ENCODE measurements around the gene SNUPN.

Gene SNUPN

DNA sequence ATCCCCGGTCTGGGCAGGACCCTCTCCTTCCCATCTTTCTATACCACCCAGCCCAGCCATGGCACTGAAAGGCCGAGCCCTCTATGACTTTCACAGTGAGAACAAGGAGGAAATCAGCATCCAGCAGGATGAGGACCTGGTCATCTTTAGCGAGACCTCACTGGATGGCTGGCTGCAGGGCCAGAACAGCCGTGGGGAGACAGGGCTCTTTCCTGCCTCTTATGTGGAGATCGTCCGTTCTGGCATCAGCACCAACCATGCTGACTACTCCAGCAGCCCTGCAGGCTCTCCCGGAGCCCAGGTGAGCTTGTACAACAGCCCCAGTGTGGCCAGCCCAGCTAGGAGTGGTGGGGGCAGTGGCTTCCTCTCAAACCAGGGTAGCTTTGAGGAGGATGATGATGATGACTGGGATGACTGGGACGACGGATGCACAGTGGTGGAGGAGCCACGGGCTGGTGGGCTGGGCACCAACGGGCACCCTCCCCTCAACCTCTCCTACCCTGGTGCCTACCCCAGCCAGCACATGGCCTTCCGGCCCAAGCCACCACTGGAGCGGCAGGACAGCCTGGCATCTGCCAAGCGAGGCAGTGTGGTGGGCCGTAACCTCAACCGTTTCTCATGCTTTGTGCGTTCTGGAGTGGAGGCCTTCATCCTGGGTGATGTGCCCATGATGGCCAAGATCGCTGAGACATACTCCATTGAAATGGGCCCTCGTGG lies 23.7 kb upstream of the SNUPN start:
- H3K36me3 ChIP-seq (ENCODE audit: insufficient read depth, low read length): no peaks in the 10 kb centered on the region
- no peak overlapping the region for H3K4me3 ChIP-seq
- TF ChIP-seq EZH2 (IDR thresholded peaks at IDR 0.05) (no peak), FOXP2 (optimal IDR thresholded peaks at IDR 0.05; ENCODE audit: control extremely low read depth, extremely low read length, insufficient read depth) (no peak), POLR2AphosphoS5 (IDR thresholded peaks at IDR 0.05; ENCODE audit: borderline replicate concordance, low read depth, low read length) (no peak)
- no peak overlapping the region for H3K27ac ChIP-seq
- DNase-seq (ENCODE audit: low read depth, low spot score): no peak
- no peaks in the 10 kb centered on the region for H3K9me3 ChIP-seq (ENCODE audit: low read depth, low read length)
- H3K9ac ChIP-seq (ENCODE audit: insufficient read length): no peak overlapping the region

DNA sequence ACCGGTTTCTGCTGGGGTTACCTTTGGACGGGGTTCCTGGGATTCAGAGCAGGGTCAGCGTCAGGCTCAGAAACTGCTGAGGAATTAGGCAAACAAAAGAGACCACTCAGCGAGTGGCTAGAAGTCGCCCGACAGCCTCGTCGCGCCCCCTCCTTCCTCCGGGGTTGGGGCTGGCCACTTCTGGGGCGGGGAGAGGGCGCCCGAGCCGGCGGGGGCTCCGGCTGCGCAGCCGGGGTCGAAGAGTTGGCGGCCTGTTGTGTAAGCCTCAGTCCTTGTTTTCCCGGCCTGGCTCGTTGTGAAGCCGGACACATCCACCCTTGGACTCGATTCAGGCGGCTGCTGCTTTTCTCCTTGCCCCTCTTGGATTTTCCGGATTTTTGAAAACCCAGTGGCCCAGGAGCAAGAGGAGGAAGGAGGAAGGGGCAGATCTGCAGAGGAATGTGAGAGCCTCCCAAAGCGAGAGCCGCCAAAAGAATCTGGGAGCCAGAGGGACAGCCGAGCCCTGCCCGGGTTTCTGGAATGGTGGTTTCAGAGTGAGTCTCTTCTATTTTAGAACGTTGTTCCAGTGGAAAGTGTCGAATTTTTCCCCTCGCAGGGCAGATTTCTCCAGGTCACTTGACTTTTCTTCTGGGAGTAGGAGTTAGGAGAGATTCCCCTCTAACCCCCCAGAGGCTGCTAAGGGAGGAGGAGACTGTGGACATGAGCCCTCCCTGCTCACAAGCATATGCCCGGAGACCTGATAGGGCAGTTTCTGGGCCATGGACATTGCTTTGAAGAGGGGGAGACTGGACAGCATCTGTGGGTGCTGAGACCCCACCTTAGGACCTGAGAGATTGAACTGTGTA lies 22.9 kb upstream of the SNUPN start:
- DNase-seq (ENCODE audit: low read depth, low spot score): no peak
- no peak overlapping the region for H3K27ac ChIP-seq
- TF ChIP-seq FOXP2 (optimal IDR thresholded peaks at IDR 0.05; ENCODE audit: control extremely low read depth, extremely low read length, insufficient read depth) (no peak), POLR2AphosphoS5 (IDR thresholded peaks at IDR 0.05; ENCODE audit: borderline replicate concordance, low read depth, low read length) (no peak), EZH2 (IDR thresholded peaks at IDR 0.05) (no peak)
- H3K36me3 ChIP-seq (ENCODE audit: insufficient read depth, low read length): no peaks in the 10 kb centered on the region
- H3K9me3 ChIP-seq (ENCODE audit: low read depth, low read length): no peaks in the 10 kb centered on the region
- H3K9ac ChIP-seq (ENCODE audit: insufficient read length): peak overlapping the region; percentile 75
- H3K4me3 ChIP-seq: peak overlapping the region; percentile 91

DNA sequence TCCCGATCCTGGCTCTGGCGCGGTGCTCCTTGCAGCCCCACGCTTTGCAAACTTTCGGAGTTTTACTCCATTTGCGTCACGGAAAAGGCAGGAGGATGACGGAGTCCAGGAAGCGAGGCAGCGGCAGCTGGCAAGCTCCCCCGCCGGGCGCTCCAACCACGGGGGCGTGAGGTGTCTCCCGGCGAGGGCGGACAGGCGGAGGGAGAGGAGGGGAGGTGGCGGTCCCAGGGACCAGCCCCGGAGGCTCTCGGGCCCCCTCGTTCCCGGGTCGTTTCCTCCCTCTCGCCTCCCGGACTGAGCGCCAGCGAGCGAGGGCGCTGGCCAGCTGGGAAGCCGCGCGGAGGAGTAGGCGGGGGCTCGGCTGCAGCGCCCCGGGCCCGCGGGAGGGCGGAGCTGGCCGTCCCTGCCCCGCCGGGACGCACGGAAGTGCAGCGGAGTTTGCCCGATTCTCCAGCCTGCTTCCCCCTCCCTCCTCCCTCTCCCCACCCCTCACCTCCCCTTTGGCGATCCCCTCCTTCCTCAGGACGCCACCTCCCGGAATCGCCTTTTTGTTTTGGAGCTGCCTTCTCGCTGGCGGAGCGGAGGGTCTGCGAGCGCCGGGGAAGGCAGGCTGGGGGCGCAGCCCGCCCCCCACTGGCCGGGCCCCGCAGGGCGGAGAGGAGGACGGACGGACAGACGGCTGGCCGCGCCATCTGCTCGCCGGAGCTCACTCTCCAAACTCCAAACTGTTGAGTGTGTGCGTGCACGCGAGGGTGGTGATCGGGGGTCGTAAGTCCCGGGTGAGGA lies 22.0 kb upstream of the SNUPN start, which contains the start of gene SNX33:
Gene SNX33 (plus strand): TSS at position 543 of the 786 bp plus-strand sequence. CDS start 1,191 bp downstream, outside the sequence.
- H3K9ac ChIP-seq (ENCODE audit: insufficient read length): peak within 1 kb of the TSS; percentile 75
- H3K4me3 ChIP-seq: peak within 1 kb of the TSS; percentile 91
- no peaks in the 10 kb centered on the region for H3K36me3 ChIP-seq (ENCODE audit: insufficient read depth, low read length)
- H3K9me3 ChIP-seq (ENCODE audit: low read depth, low read length): no peaks in the 10 kb centered on the region
- no peak within 1 kb of the TSS for H3K27ac ChIP-seq
- no peak for DNase-seq (ENCODE audit: low read depth, low spot score)
- no peak; the same call in 1 of the 2 replicates for TF ChIP-seq POLR2AphosphoS5 (IDR thresholded peaks at IDR 0.05; ENCODE audit: borderline replicate concordance, low read depth, low read length)
- TF ChIP-seq EZH2 (IDR thresholded peaks at IDR 0.05): no peak
- TF ChIP-seq FOXP2 (optimal IDR thresholded peaks at IDR 0.05; ENCODE audit: control extremely low read depth, extremely low read length, insufficient read depth): no peak

DNA sequence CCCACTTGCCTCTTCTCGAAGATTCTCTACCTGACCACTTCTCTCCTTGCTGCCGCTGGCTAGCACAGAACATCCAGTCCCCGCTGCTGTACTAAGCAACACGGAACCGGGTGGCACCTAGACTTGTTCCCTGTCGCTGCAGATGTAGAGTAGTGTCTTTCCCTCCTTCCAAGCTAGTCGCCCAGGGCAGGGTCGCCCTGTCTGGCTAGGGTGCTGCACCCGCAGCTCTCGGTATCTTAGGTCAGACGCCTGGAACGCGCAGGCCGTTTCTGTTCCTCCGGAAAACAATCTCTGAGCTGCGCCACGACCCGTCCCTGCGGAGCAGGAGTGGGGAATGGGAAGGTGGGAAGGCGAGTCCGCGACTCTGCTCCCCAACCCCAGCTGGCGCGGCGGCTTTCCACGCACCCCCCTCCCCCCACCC lies 21.4 kb upstream of the SNUPN start:
- TF ChIP-seq EZH2 (IDR thresholded peaks at IDR 0.05) (no peak), FOXP2 (optimal IDR thresholded peaks at IDR 0.05; ENCODE audit: control extremely low read depth, extremely low read length, insufficient read depth) (no peak), POLR2AphosphoS5 (IDR thresholded peaks at IDR 0.05; ENCODE audit: borderline replicate concordance, low read depth, low read length) (no peak)
- Histone ChIP-seq H3K36me3 (ENCODE audit: insufficient read depth, low read length) (no peaks in the 10 kb centered on the region), H3K27ac (no peak overlapping the region), H3K9me3 (ENCODE audit: low read depth, low read length) (no peaks in the 10 kb centered on the region), H3K4me3 (peak overlapping the region; percentile 91), H3K9ac (ENCODE audit: insufficient read length) (peak overlapping the region; percentile 75)
- no peak for DNase-seq (ENCODE audit: low read depth, low spot score)

DNA sequence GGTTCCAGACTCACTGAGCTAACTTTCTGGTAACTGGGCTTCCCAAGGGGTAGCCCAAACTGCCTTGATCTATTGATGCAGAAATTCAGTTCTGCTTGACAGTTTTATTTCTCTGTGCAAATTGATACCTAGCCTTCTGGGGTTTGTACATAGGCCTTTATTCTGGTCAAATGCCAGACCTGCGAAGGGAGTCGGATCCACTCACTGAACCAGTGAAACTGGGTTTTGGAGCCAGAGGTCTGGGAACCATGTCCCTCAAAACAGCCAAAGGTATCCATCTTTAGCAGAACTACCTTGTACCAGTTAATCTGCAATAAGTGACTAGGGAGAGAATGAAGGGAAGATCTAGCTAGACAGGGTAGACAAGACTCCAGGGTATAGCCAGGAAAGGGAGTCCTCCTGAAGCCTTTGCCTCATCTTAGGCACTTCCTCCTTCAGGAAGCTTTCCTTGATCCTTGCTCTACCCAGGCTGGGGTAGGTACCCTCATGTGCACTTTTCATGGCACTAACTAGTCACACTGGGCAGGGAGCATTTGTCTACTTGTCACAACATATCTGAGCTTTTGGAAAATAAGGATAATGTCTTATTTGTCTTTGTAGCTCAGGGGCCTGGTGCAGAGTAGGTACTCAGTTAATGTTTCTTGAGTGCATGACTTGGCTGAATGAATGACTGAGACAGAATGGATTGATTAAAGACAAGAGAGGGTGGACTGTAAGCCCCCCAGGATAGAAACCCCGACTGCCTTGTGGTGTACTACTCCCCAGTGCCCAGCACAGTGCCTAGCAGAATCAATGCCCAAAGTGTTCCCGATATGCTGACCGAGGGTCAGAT lies 20.8 kb upstream of the SNUPN start:
- TF ChIP-seq FOXP2 (optimal IDR thresholded peaks at IDR 0.05; ENCODE audit: control extremely low read depth, extremely low read length, insufficient read depth) (no peak), POLR2AphosphoS5 (IDR thresholded peaks at IDR 0.05; ENCODE audit: borderline replicate concordance, low read depth, low read length) (no peak), EZH2 (IDR thresholded peaks at IDR 0.05) (no peak)
- no peak for DNase-seq (ENCODE audit: low read depth, low spot score)
- no peak overlapping the region for H3K9ac ChIP-seq (ENCODE audit: insufficient read length)

DNA sequence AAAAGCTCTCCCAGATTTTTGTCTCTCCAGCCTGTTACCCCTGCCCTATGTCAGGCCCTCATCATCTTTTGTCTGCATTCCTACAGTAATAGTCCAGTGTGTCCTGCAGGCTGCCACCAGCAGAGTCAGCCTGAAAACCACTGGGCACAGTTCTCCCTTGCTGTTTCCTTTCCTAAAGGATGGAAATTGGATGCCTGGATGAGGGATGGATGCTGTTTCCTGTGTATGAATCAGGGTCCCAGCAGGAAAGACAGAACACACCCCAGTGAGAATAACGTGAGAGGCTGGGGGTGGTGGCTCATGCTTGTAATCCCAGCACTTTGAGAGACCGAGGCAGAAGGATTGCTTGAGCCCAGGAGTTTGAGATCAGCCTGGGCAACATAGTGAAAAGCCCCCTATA lies 18.9 kb upstream of the SNUPN start:
- H3K9me3 ChIP-seq (ENCODE audit: low read depth, low read length): no peaks in the 10 kb centered on the region
- H3K27ac ChIP-seq: no peak overlapping the region
- TF ChIP-seq POLR2AphosphoS5 (IDR thresholded peaks at IDR 0.05; ENCODE audit: borderline replicate concordance, low read depth, low read length) (no peak), EZH2 (IDR thresholded peaks at IDR 0.05) (no peak), FOXP2 (optimal IDR thresholded peaks at IDR 0.05; ENCODE audit: control extremely low read depth, extremely low read length, insufficient read depth) (no peak)
- no peak overlapping the region for H3K4me3 ChIP-seq
- no peak for DNase-seq (ENCODE audit: low read depth, low spot score)
- no peaks in the 10 kb centered on the region for H3K36me3 ChIP-seq (ENCODE audit: insufficient read depth, low read length)
- H3K9ac ChIP-seq (ENCODE audit: insufficient read length): no peak overlapping the region

More for the DNA sequence above, 20.8 kb upstream of the SNUPN start:
- H3K9me3 ChIP-seq (ENCODE audit: low read depth, low read length): no peaks in the 10 kb centered on the region
- no peaks in the 10 kb centered on the region for H3K36me3 ChIP-seq (ENCODE audit: insufficient read depth, low read length)
- H3K4me3 ChIP-seq: peak overlapping the region; percentile 91
- no peak overlapping the region for H3K27ac ChIP-seq

DNA sequence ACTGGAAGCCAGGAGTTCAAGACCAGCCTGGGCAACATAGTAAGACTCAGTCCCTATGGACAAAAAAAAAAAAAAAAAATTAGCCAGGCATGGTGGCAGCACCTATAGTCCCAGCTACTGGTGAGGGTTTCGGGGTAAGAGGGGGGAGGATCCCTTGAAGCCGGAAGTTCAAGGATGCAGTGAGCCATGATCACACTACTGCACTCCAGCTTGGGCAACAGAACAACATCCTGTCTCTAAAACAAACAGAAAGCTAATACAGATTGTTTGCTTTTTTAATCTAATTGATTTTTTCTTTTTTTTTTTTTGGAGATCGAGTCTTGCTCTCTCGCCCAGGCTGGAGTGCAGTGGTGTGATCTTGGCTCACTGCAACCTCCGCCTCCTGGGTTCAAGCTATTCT lies 16.1 kb upstream of the SNUPN start:
- H3K9ac ChIP-seq (ENCODE audit: insufficient read length): no peak overlapping the region
- peaks cover 4% of the 10 kb centered on the region; the same call in 1 of the 2 replicates for H3K36me3 ChIP-seq (ENCODE audit: insufficient read depth, low read length)
- no peak overlapping the region for H3K4me3 ChIP-seq
- no peak for DNase-seq (ENCODE audit: low read depth, low spot score)
- TF ChIP-seq POLR2AphosphoS5 (IDR thresholded peaks at IDR 0.05; ENCODE audit: borderline replicate concordance, low read depth, low read length): no peak
- no peaks in the 10 kb centered on the region for H3K9me3 ChIP-seq (ENCODE audit: low read depth, low read length)
- no peak overlapping the region for H3K27ac ChIP-seq
